HPDE6-E6E7 (cell line): ENCODE measurements around the gene ACER1.
"Not testable (repeated sequence)": the region's sequence is repeated elsewhere in the genome, so short reads cannot be mapped to it uniquely, and the experiment has no call there.

ENCODE experiments used
- DNase-seq: peaks from one replicate; pipeline ENCODE4 v3.0.0; 2011; ENCODE audit warnings: missing footprints; ENCODE audit errors: extremely low spot score

The ACER1 gene, protein sequence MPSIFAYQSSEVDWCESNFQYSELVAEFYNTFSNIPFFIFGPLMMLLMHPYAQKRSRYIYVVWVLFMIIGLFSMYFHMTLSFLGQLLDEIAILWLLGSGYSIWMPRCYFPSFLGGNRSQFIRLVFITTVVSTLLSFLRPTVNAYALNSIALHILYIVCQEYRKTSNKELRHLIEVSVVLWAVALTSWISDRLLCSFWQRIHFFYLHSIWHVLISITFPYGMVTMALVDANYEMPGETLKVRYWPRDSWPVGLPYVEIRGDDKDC

DNA sequence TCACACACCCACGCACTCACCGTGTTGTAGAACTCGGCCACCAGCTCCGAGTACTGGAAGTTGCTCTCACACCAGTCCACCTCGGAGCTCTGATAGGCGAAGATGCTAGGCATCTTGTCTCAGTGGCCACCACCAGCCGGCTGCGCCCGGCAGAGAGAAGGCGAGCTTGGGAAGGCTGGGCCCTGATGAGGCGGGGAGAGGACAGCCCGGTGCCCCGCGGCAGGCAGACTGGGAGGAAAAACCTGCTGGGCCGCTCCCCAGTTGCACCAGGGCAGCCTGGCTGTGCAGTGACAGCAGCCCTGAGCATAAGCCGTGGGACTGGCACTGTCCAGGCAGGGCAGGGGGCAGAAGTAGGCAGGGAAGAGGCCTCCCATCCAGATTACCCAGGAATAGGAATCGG lies at the start of gene ACER1:
ACER1 (minus strand) TSS at position 174 of the 400 bp plus-strand sequence; CDS start at position 113, 61 bp downstream.
- DNase-seq, result no peak

DNA sequence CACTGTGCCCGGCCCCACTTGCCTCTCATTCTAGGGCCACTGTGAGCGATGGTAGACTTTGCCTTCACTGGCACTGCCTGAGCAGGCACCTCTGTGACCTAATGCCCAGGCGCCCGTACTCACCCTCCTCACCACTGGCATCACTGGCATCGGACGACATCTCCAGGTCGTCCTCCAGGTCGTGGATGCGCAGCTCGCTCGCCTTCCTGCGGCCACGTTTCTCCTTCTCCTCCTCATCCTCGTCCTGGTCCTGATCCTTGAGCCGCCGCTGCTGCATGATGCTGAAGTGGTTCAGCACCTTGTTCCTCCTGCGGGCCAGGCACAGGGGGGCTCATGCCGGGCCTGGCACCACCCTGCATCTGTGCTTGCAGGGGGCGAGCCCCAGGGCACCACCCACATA lies 49.8 kb upstream of the ACER1 start:
- no peak for DNase-seq

DNA sequence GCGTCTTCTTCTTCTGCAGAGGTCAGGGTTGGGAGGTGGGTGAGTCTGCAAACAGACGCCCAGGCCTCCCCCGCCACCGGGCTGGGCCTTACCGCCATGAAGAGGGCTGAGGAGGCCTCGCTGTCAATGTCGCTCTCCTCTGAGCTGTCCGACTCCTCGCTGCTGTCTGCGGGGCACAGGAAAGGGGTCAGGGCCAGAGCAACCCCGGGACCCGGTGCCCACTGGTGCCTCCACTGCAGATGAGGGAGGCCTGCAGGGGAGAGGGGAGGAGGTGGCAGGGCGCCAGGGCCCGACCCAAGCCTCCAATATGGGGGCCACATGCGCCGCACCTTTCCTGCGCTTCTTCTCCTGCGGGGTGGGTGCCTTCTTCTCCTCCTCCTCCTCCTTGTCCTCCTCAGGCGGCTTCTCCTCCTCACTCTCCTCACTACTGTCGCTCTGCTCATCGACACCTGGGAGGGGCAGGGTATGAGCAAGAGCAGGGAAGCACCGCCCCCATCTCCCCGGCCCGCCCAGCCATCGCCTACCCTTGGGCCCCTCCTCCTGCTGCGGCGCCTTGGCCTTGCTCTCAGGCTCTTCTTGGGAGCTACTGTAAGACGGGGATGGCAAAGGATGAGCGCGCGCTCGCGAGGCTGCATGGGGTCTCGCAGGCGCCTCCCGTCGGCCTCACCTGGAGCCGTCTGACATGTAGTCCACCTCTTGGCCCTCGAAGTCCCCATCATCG lies 47.8 kb upstream of the ACER1 start:
- no peak for DNase-seq

DNA sequence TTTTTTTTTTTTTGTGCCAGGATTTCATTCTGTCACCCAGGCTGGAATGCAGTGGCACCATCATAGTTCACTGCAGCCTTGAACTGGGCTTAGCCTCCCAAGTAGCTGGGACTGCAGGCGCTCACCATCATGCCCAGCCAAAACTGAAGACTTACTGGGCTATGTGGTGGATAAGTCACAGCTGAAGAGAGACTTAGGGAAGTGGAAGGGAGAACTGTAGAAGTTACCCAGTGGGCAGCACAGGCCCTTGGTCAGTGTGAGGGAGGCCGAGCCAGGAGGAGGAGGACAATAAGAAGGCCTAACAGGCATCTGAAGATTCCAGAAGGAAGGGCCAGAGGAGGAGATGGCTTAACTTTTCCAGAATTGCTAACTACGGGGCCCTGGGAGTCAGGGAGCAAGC lies 46.3 kb upstream of the ACER1 start:
- DNase-seq, result no peak

DNA sequence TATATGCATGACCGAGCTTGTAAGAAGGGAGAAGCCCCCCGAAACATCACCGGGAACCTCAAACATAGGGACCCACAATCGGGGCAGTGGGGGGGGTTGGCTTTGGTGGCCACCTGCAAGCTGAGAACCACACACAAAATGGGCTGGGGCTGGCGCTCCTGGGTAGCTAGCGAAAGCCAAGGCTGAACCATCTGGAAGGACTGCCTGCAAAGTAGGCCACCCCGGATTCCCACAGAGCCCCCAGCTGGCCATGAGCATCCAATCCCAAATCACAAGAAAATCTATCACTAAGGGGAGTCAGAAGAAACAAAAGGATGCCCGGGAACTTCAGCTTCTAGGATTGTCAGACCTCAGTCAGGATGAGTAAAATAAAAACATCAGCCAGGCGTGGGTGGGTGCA lies 45.1 kb upstream of the ACER1 start:
- DNase-seq, result no peak

GRCh38 chr19:6378041-6378440 lies 44.6 kb upstream of the ACER1 start:
- no peak for DNase-seq

DNA sequence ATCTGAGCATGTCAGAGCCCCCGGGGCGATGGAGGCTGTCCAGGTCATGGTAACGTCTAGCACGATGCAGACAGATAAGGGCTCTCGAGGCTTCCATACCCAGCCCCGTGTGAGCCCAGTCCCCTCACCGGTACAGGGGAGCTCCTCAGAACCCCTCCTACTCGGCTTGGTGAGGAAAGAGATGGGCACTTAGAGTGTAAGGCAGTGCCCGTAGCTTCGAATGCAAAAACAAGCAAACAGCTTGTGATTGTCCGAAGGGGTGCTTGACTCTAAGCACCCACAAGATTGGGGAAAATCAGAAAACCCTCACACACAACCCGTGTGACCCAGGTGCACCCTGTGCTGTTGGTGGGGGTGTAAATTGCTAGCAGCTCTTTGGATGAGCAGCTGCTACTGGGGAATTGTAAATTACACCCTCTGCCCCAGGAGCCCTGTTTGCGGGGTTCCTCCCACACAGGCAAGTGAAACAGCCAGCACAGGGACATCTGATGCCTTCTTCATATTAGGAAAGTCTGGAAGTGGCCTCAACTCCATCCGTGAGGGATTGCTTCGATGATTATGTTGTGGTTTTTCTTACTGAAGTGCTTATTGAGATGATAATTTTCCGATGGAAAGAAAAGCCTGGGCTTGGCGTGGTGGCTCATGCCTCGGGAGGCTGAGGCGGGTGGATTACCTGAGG lies 43.2 kb upstream of the ACER1 start:
- no peak for DNase-seq

GRCh38 chr19:6375411-6376010 lies 42.1 kb upstream of the ACER1 start, which contains the start of gene PSPN:
TSS of gene PSPN (minus strand) at chr19:6375933. CDS start at chr19:6375849, 84 bp downstream.
- no peak for DNase-seq

DNA sequence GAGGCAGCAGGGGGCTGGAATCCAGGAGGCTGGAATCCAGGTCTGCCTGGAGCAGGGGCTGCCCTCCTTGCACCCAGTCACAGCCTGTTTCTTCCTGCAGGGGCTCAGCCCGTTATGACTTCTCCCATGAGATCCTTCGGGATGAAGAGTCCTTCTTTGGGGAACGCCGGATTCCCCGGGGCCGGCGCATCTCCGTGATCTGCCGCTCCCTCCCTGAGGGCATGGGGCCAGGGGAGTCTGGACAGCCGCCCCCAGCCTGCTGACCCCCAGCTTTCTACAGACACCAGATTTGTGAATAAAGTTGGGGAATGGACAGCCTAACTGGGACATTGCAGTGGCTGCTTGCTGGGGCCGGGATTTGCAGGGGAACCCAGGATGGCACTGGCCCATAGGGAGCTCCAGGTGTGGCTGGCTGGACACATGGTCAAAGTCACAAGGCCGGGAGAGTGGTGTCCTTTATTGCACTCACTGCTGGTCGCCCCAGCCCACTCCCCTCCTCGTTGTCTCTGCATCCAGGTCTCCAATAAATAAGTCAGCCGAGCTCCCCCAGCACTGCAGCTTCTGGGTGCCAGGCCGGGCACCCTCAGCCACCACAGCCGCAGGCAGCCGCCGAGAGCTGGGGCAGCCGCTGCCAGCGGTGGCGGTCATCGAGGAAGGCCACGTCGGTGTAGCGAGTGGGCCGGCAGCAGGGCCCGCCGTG lies 41.4 kb upstream of the ACER1 start:
- no peak for DNase-seq

DNA sequence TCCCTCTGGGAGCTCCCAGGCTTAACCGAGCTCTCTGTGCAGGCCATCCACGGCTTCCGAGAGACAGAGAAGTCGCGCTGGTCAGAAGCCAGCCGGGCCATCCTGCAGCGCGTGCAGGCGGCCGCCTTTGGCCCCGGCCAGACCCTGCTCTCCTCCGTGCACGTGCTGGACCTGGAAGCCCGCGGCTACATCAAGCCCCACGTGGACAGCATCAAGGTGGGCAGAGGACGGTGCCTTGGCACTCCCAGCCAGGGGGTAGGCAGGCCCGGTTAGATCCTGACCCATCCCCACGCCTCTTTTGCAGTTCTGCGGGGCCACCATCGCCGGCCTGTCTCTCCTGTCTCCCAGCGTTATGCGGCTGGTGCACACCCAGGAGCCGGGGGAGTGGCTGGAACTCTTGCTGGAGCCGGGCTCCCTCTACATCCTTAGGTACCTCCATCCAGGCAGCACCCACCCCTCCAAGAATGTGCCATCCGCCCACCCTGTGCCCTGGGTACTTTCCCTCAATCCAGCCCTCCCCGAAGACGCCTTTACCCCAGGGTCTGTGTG lies 40.8 kb upstream of the ACER1 start:
- no peak for DNase-seq

- no peak for DNase-seq
Observed at GRCh38 chr19:6373813-6374108, 40.3 kb upstream of the ACER1 start.

- peak; percentile 97 for DNase-seq
Observed at GRCh38 chr19:6373096-6373812, 39.8 kb upstream of the ACER1 start.

- peak; percentile 98 for DNase-seq
Observed at GRCh38 chr19:6372594-6373095, 39.2 kb upstream of the ACER1 start, which contains the start of gene ALKBH7. TSS of gene ALKBH7 (plus strand) at chr19:6372794. CDS start at chr19:6372821, 27 bp downstream.

- no peak for DNase-seq
Observed at GRCh38 chr19:6364353-6364752, 30.9 kb upstream of the ACER1 start.

GRCh38 chr19:6362351-6362801 lies 29.0 kb upstream of the ACER1 start:
- DNase-seq, result no peak

DNA sequence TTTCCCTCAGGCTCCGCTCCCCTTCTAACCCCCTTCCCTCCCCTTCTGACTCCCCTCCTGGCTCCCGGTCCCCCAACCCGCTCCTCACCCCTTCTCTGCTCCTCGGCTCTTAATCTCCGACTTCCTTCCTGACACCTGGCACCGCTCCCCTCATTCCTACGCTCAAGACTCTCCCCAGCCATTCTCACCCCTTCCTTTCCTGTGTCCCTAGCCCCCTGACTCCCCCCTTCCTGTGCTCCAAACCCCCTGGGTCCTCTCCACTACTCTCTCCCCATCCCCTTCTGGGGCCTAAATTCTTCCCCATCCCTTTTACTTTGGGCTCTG lies 28.6 kb upstream of the ACER1 start:
- DNase-seq, result no peak

- not testable (repeated sequence) for DNase-seq
Observed at GRCh38 chr19:6360857-6361216, 27.4 kb upstream of the ACER1 start.

DNA sequence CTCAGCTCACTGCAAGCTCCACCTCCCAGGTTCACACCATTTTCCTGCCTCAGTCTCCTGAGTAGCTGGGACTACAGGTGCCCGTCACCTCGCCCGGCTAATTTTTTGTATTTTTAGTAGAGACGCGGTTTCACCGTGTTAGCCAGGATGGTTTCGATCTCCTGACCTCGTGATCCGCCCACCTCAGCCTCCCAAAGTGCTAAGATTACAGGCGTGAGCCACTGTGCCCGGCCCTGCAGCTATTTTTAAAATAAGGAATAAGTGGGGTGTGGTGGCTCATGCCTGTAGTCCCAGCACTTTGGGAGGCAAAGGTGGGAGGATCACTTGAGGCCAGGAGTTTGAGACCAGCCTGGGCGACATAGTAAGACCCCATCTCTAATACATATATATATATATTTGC lies 27.0 kb upstream of the ACER1 start:
- DNase-seq, result not testable (repeated sequence)

GRCh38 chr19:6359568-6360341 lies 26.3 kb upstream of the ACER1 start:
- DNase-seq, result no peak

GRCh38 chr19:6358003-6358402 lies 24.6 kb upstream of the ACER1 start:
- DNase-seq, result no peak
